GM20000 (cell line): ENCODE measurements around the gene HTT.

Experiments used
- DNase-seq: peaks from one replicate; pipeline ENCODE4 v3.0.0; 2012; ENCODE audit warnings: low spot score
- TF ChIP-seq, protein P1 (sequence below): IDR thresholded peaks from 2 replicates; pipeline ENCODE4 v1.5.1; 2012; ENCODE audit warnings: mild to moderate bottlenecking, control low read depth; ENCODE audit errors: extremely low read depth, missing control alignments

Gene HTT

DNA sequence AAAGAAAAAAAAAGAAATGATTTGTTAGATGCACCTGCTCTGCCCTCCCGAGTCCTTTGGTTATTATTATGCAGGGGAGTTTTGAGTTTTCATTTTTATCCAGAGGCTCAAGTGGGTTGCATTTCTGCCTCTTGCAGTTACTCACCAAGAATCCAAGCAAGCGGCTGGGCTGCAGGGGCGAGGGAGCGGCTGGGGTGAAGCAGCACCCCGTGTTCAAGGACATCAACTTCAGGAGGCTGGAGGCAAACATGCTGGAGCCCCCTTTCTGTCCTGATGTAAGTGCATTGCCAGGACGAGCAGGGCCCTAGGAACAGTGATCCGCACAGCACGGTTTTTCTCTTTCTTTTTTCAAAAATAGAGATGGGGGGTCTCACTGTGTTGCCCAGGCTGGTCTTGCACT is 39.2 kb upstream of the HTT start:
- no peak for DNase-seq
- TF ChIP-seq, protein P1, sequence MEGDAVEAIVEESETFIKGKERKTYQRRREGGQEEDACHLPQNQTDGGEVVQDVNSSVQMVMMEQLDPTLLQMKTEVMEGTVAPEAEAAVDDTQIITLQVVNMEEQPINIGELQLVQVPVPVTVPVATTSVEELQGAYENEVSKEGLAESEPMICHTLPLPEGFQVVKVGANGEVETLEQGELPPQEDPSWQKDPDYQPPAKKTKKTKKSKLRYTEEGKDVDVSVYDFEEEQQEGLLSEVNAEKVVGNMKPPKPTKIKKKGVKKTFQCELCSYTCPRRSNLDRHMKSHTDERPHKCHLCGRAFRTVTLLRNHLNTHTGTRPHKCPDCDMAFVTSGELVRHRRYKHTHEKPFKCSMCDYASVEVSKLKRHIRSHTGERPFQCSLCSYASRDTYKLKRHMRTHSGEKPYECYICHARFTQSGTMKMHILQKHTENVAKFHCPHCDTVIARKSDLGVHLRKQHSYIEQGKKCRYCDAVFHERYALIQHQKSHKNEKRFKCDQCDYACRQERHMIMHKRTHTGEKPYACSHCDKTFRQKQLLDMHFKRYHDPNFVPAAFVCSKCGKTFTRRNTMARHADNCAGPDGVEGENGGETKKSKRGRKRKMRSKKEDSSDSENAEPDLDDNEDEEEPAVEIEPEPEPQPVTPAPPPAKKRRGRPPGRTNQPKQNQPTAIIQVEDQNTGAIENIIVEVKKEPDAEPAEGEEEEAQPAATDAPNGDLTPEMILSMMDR: no peak

DNA sequence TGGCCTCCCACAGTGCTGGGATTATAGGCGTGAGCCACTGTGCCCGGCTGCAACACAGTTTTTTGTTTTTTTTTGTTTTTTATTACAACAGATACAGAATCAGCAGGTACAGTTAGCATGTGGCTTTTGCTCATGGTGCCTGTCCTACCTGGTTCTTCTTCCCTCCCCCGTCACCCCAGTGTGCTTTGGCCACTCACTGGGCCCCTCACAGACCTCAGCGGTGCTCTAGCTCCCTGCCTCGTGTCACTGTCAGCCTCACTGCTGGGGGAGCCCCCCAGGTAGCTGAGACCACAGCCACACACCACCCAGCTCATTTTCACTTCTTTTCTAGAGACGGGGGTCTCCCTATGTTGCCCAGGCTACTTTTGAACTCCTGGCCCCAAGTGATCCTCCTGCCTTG is 38.8 kb upstream of the HTT start:
- no peak for DNase-seq
- TF ChIP-seq, protein P1: no peak

DNA sequence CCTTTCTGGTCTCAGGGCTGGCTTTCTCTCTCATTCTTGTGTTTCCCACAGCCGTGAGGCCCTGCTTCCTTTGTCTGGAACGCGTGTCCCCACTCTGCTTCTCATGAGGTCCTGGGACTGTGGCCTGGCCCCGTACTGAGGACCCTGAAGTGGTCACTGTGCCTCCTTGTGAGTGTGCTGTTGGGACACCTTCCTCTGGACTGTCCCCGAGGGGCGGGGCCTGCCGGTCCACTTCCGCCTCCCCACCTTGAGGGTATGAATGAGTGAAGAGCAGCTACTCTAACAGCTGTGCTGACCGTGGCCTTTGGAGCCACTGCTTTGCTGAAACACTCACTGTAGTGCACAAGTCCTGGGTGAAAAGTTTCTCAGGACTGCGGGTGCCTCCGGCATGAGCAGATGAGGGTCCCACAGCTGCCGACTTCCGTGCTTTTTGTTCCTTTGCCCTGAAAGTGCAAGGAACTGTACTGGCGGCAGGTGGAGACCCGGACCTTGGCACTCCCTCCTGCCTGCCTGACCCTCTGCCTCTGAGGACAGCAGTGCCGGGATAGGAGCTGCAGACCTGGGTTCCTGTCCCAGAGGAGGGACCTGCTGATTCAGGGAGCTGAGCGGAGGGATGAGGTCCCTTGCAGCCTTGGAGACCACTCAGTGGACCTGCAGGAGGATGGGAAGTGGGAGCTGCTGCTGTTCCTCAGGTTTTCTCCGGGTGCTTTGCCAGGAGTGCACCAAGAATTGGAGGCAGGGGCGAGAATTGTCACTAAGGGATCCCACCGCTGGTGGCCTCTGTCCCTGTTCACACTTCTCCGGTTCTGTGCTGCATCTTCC is 38.1 kb upstream of the HTT start:
- TF ChIP-seq, protein P1: no peak
- DNase-seq: no peak

DNA sequence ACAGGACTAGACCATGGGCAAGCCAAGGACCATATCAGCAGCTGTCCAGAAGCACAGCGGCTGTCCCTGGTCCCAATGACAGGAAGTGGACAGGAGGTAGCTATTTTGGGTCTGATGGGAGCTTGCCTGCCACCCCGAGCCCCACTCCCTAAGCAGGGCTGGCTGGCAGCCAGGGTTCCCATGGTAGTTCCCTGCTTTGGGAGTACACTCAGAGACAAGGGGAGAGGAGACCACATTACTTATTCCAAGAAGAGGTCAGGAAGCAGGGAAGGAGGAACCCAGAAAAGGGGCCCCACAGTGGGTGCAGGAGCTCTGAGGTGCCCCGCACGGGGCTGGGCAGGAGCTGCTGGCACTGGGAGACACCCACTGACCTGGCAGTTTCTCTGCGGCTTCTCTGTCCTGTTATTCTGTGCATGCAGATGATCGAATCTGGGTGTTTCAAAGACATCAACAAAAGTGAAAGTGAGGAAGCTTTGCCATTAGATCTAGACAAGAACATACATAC is 36.5 kb upstream of the HTT start:
- peak; percentile 33 for DNase-seq
- TF ChIP-seq, protein P1: no peak

DNA sequence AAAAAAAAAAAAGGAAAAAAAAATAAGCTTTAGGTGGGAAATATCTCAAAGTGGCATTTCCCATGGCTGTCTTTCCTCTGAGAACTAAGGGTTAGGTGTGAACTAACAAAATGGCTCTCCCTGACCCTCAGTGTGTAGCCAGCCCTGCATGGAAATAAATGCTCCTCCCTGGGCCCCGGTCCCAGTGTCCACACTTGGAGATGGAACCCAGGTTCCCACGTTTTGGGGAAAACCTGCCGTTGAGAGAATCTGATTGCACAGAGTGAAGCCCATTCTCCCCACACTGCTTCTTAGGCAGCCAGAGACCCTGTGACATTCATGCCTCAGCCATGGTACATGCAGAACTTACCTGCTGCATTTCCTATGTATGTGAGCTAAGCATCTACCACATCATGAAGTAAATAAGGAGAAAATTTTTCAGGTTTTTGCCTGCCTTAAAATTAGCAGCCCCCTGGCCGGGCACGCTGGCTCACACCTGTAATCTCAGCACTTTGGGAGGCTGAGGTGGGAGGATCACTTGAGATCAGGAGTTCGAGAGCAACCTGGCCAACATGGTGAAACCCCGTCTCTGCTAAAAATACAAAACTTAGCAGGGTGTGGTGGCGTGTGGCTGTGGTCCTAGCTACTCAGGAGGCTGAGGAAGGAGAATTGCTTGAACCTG is 34.6 kb upstream of the HTT start:
- TF ChIP-seq, protein P1: no peak
- DNase-seq: no peak

DNA sequence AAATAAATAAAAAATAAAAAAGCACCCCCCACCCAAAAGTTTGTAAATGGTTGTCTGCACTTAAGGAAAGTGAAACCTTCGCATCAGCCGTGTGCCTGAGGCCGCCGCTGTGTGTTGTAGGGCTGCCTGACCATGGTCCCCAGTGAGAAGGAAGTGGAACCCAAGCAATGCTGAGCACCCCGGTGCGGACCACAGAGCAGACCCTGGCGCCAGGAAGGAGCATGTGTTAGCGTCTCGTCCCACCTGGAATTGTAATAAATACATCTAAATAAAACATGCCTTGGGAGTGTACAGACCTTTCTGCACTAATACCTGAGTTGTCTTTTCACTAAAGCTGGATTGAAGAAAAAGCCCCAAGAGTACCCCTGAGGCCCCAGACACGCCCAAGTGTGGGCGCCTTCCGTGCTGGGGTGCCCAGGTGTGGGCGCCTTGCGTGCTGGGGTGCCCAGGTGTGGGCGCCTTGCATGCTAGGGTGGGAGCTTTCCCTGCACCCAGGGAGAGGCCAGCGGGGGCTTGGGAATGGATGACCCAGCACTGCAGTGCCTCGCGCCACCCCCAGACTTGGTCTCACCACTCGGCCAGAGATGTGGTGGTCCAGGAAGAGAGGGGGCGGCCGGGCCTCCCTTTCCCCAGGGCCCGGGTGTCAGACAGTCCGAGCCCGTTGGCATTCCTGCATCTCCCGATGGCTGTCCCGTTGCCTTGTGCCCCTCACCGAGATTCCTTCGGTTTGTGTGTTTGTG is 33.9 kb upstream of the HTT start:
- TF ChIP-seq, protein P1: no peak
- DNase-seq: peak; percentile 60
